ENCODE data around the gene BATF.

BATF gene

DNA sequence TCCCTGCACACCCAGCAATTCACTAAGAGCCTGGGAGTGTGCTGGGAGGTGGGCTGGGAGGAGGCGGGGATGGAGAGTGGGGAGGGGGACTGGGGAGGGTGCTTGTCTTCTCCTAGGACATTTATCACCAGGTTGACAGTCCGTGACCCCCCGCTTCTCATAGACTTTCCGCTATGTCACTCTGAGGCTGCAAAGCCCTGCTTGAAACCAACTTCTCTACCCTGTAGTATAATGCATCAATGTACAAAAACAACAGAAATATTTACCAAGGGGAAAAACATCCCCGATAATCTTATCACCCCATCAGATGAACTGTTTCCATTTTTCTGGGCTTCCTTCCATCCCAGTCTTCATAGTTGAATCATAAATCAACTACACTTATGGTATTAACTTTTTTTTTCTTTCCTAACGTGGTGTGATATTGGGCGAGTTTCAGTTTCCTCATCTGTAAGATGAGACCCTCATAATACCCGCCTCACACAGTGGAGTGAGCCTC is 28.6 kb upstream of the BATF start:
- DNase-seq, result no peak
- TF ChIP-seq GATA1 (IDR thresholded peaks at IDR 0.05; ENCODE audit: low read depth, low read length), result no peak
- TF ChIP-seq POLR2A (IDR thresholded peaks at IDR 0.05; ENCODE audit: low read length), result no peak

- TF ChIP-seq POLR2A (IDR thresholded peaks at IDR 0.05; ENCODE audit: low read length), result no peak
- no peak for TF ChIP-seq GATA1 (IDR thresholded peaks at IDR 0.05; ENCODE audit: low read depth, low read length)
- no peak for DNase-seq
Observed at GRCh38 chr14:75494896-75495295, 27.4 kb upstream of the BATF start.

- DNase-seq, result no peak
- TF ChIP-seq POLR2A (IDR thresholded peaks at IDR 0.05; ENCODE audit: low read length) (no peak), GATA1 (IDR thresholded peaks at IDR 0.05; ENCODE audit: low read depth, low read length) (no peak)
Observed at GRCh38 chr14:75495399-75495798, 26.9 kb upstream of the BATF start.

DNA sequence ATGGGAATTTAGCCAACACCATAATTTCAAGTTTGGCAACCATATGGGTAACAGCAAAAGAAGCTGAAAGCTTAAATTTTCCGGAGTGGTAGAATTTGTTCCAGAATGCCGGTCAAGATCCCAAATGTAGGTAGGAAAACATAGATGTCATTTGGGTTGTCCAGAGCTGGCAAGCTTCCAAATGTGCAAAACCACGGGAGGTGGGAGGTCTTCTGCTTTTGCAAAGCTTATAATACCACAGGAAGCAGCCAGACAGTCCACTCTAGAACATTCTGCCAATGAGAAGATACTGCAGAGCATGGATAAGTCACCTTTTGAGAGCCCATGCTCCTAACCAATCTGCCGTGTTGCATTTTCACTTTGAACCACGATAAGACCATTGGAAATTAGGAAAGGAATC is 26.4 kb upstream of the BATF start:
- no peak for DNase-seq
- TF ChIP-seq POLR2A (IDR thresholded peaks at IDR 0.05; ENCODE audit: low read length) (no peak), GATA1 (IDR thresholded peaks at IDR 0.05; ENCODE audit: low read depth, low read length) (no peak)

GRCh38 chr14:75496755-75497154 is 25.5 kb upstream of the BATF start:
- no peak for DNase-seq

GRCh38 chr14:75497191-75497590 is 25.1 kb upstream of the BATF start:
- TF ChIP-seq GATA1 (IDR thresholded peaks at IDR 0.05; ENCODE audit: low read depth, low read length), result no peak
- no peak for TF ChIP-seq POLR2A (IDR thresholded peaks at IDR 0.05; ENCODE audit: low read length)
- DNase-seq, result no peak

More at GRCh38 chr14:75496755-75497154, 25.5 kb upstream of the BATF start:
- TF ChIP-seq GATA1 (IDR thresholded peaks at IDR 0.05; ENCODE audit: low read depth, low read length) (no peak), POLR2A (IDR thresholded peaks at IDR 0.05; ENCODE audit: low read length) (no peak)

- TF ChIP-seq GATA1 (IDR thresholded peaks at IDR 0.05; ENCODE audit: low read depth, low read length) (no peak), POLR2A (IDR thresholded peaks at IDR 0.05; ENCODE audit: low read length) (no peak)
- no peak for DNase-seq
Observed at GRCh38 chr14:75497701-75498100, 24.6 kb upstream of the BATF start.

- DNase-seq, result no peak
- TF ChIP-seq GATA1 (IDR thresholded peaks at IDR 0.05; ENCODE audit: low read depth, low read length), result no peak
Observed at GRCh38 chr14:75499084-75499875, 23.0 kb upstream of the BATF start.

DNA sequence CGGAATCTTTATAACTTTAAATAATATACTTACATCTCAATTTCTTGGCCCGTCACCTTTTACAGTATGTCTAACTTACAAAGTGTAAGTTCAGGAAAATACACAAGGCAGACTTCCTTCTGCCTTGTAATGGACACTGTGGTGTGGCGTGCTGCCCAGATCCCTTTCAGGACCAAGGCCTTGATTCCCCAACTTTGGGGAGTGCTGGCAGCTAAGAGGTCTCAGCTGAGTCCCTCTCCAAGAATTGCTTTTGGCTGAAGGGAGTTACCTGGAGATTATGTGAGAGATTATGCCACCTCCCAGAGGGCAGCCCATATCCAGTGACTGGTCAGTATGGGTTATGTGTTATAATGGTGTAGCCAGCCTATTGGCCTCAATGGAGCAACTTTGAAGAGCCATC is 21.2 kb upstream of the BATF start:
- TF ChIP-seq POLR2A (IDR thresholded peaks at IDR 0.05; ENCODE audit: low read length) (no peak), GATA1 (IDR thresholded peaks at IDR 0.05; ENCODE audit: low read depth, low read length) (no peak)
- DNase-seq, result no peak

GRCh38 chr14:75504411-75504810 is 17.9 kb upstream of the BATF start:
- TF ChIP-seq GATA1 (IDR thresholded peaks at IDR 0.05; ENCODE audit: low read depth, low read length), result no peak
- no peak for TF ChIP-seq POLR2A (IDR thresholded peaks at IDR 0.05; ENCODE audit: low read length)
- DNase-seq, result no peak

GRCh38 chr14:75506930-75507329 is 15.3 kb upstream of the BATF start:
- TF ChIP-seq POLR2A (IDR thresholded peaks at IDR 0.05; ENCODE audit: low read length) (no peak), GATA1 (IDR thresholded peaks at IDR 0.05; ENCODE audit: low read depth, low read length) (no peak)
- DNase-seq, result no peak

DNA sequence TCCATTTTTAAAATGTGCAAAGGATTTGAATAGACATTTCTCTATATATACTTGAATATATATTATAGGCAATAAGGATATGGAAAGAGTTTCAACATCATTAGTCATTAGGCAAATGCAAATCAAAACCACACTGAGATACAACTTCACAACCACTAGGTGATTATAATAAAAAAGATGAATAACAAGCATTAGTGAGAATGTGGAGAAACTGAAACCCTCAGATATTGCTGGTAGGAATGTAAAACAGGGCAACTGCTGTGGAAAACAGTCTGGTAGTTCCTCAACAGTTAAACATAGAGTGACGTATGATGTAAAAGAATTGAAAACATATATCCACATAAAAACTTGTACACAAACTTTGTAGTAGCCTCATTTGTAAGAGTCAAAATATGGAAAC is 11.7 kb upstream of the BATF start:
- TF ChIP-seq GATA1 (IDR thresholded peaks at IDR 0.05; ENCODE audit: low read depth, low read length), result no peak
- no peak for TF ChIP-seq POLR2A (IDR thresholded peaks at IDR 0.05; ENCODE audit: low read length)
- no peak for DNase-seq

GRCh38 chr14:75511201-75511600 is 11.1 kb upstream of the BATF start:
- TF ChIP-seq GATA1 (IDR thresholded peaks at IDR 0.05; ENCODE audit: low read depth, low read length) (no peak), POLR2A (IDR thresholded peaks at IDR 0.05; ENCODE audit: low read length) (no peak)
- DNase-seq, result no peak

DNA sequence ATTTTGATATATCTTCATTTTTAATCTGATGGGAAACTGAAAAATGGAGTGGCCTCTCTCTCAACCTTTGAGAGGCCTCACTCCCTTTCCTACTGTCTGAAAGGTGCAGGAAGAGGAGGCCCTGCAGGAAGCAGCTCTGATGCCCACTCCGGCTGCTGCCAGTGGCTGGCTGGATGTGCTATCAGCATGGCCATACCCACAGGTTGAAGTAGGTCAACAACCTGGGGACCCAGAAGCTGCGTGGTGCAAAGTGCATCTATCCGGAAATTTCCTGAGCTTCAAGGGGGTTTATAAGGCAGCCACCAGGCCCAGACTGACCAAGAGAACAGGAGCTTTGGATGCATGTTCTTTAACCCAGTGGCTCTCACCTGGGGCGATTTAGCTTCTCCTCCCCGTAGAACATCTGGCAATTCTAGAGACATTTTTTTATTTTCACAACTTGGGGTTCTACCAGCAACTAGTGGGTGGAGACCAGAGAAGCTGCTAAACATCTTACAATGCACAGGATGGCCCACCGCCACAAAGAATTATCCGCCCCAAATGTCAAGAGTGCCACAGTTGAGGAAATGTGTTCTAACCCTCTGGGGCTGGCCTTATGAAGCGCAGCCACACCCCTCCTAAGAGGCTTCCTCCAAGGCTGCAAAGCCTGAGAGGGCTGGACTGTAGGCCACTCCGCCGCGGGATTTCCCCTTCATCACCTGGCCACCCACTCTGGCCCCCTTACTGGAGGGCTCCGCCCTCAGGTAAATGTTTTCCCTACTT is 8.2 kb upstream of the BATF start:
- no peak for DNase-seq
- TF ChIP-seq GATA1 (IDR thresholded peaks at IDR 0.05; ENCODE audit: low read depth, low read length) (no peak), POLR2A (IDR thresholded peaks at IDR 0.05; ENCODE audit: low read length) (no peak)

All from erythroblast (primary cell).